Measurements from ENCODE around the gene NUDT14. TPM values are rescaled to one million over a fixed set of nuclear protein-coding genes. Genes with fewer than 3 reads are reported as not detected.
A peak's percentile ranks its signal among the peaks of the same experiment; 100 is the strongest.

Gene NUDT14
- total RNA-seq, 6 experiments from 2014 or later = 9.0 to 27.4 (median 11.4) TPM

GRCh38 chr14:105221598-105222178 is 40.6 kb upstream of the NUDT14 start:
- Histone ChIP-seq H3K4me3 (no peak overlapping the region), H3K27ac (no peak overlapping the region), H3K9me3 (no peaks in the 10 kb centered on the region), H3K36me3 (peaks cover 0 to 12% (median 4%) of the 10 kb centered on the region in 4 donors), H3K27me3 (no peaks in the 10 kb centered on the region), H3K4me1 (no peaks in the 10 kb centered on the region)
- intact Hi-C loops (cut with DNase I) = no loop called here
- ATAC-seq (no peak), DNase-seq (peak in 1 of 3 donors; percentile 21)
- TF ChIP-seq POLR2A (IDR thresholded peaks at IDR 0.05) = no peak
- TF ChIP-seq CTCF (IDR thresholded peaks at IDR 0.05) = no peak
- WGBS (ENCODE audit: insufficient coverage, low coverage, low lambda C conversion rate, missing lambda C conversion rate) = 70% methylated on average over 16 of the region's 27 CpGs

- intact Hi-C loops (cut with DNase I) = no loop called here
- Histone ChIP-seq H3K27ac (no peak overlapping the region), H3K4me1 (no peaks in the 10 kb centered on the region), H3K4me3 (no peak overlapping the region), H3K27me3 (no peaks in the 10 kb centered on the region), H3K36me3 (peaks cover 0 to 8% (median 3%) of the 10 kb centered on the region in 4 donors), H3K9me3 (no peaks in the 10 kb centered on the region)
- peak; percentile 54 to 76 (median 71) for DNase-seq
- peak; percentile 65 to 93 (median 82) for ATAC-seq
- WGBS (ENCODE audit: insufficient coverage, low coverage, low lambda C conversion rate, missing lambda C conversion rate) = 48% methylated on average over 7 of the region's 29 CpGs
- TF ChIP-seq CTCF (IDR thresholded peaks at IDR 0.05) (no peak), POLR2A (IDR thresholded peaks at IDR 0.05) (no peak)
Measured at GRCh38 chr14:105220699-105221597, 39.8 kb upstream of the NUDT14 start.

- Histone ChIP-seq H3K36me3 (peaks cover 0 to 6% (median 0%) of the 10 kb centered on the region in 4 donors), H3K4me1 (no peaks in the 10 kb centered on the region), H3K9me3 (no peaks in the 10 kb centered on the region), H3K27me3 (no peaks in the 10 kb centered on the region), H3K27ac (no peak overlapping the region), H3K4me3 (no peak overlapping the region)
- DNase-seq (no peak), ATAC-seq (no peak)
- TF ChIP-seq POLR2A (IDR thresholded peaks at IDR 0.05) = no peak
- TF ChIP-seq CTCF (IDR thresholded peaks at IDR 0.05) = no peak
- no CpG with 5 or more reads among the region's 17 CpGs for WGBS (ENCODE audit: insufficient coverage, low coverage, low lambda C conversion rate, missing lambda C conversion rate)
- intact Hi-C loops (cut with DNase I) = loop anchor here in 1 of 2 donors (10.0 kb wide), 1 partner anchor 45 kb away; no protein-coding TSS in a partner anchor
Measured at GRCh38 chr14:105219753-105220152, 38.6 kb upstream of the NUDT14 start.

GRCh38 chr14:105219043-105219612 is 38.0 kb upstream of the NUDT14 start:
- no peak overlapping the region for H3K4me3 ChIP-seq
- no peak for TF ChIP-seq POLR2A (IDR thresholded peaks at IDR 0.05)
- WGBS (ENCODE audit: insufficient coverage, low coverage, low lambda C conversion rate, missing lambda C conversion rate) = 100% methylated on average over 4 of the region's 29 CpGs
- H3K4me1 ChIP-seq = no peaks in the 10 kb centered on the region
- no peaks in the 10 kb centered on the region for H3K27me3 ChIP-seq
- ATAC-seq (no peak), DNase-seq (no peak)
- H3K27ac ChIP-seq = no peak overlapping the region
- H3K36me3 ChIP-seq = peaks cover 0 to 6% (median 0%) of the 10 kb centered on the region in 4 donors
- H3K9me3 ChIP-seq = no peaks in the 10 kb centered on the region
- intact Hi-C loops (cut with DNase I) = loop anchor here in 1 of 2 donors (10.0 kb wide), 1 partner anchor 46 kb away; no protein-coding TSS in a partner anchor
